ENCODE results near the gene TFPI.

TFPI gene

GRCh38 chr2:187438455-187438854 is 115.8 kb downstream of the TFPI start:
- Histone ChIP-seq H3K9ac (ENCODE audit: low read length in 2 of 2) (no peak overlapping the region), H3K9me3 (ENCODE audit: control insufficient read depth in 2 of 2, low read length in 2 of 2) (no peaks in the 10 kb centered on the region), H3K4me1 (ENCODE audit: control insufficient read depth, insufficient read depth, low read length) (no peaks in the 10 kb centered on the region), H3K4me3 (ENCODE audit: low read length in 2 of 2) (no peak overlapping the region), H3K36me3 (ENCODE audit: control insufficient read depth in 2 of 2, insufficient read depth in 2 of 2, low read length in 2 of 2) (no peaks in the 10 kb centered on the region), H3K27me3 (ENCODE audit: control insufficient read depth in 1 of 2, insufficient read depth in 2 of 2, low read length in 2 of 2) (no peaks in the 10 kb centered on the region), H3K27ac (ENCODE audit: low read length) (no peak overlapping the region)

- Histone ChIP-seq H3K9me3 (ENCODE audit: control insufficient read depth in 2 of 2, low read length in 2 of 2) (no peaks in the 10 kb centered on the region), H3K4me1 (ENCODE audit: control insufficient read depth, insufficient read depth, low read length) (no peaks in the 10 kb centered on the region), H3K27me3 (ENCODE audit: control insufficient read depth in 1 of 2, insufficient read depth in 2 of 2, low read length in 2 of 2) (no peaks in the 10 kb centered on the region), H3K36me3 (ENCODE audit: control insufficient read depth in 2 of 2, insufficient read depth in 2 of 2, low read length in 2 of 2) (no peaks in the 10 kb centered on the region), H3K4me3 (ENCODE audit: low read length in 2 of 2) (no peak overlapping the region), H3K27ac (ENCODE audit: low read length) (no peak overlapping the region), H3K9ac (ENCODE audit: low read length in 2 of 2) (no peak overlapping the region)
These were observed 118.5 kb downstream of the TFPI start for GRCh38 chr2:187435756-187436155.

GRCh38 chr2:187435078-187435477 is 119.2 kb downstream of the TFPI start:
- H3K4me3 ChIP-seq (ENCODE audit: low read length in 2 of 2): no peak overlapping the region
- H3K27ac ChIP-seq (ENCODE audit: low read length): no peak overlapping the region
- H3K27me3 ChIP-seq (ENCODE audit: control insufficient read depth in 1 of 2, insufficient read depth in 2 of 2, low read length in 2 of 2): no peaks in the 10 kb centered on the region
- no peaks in the 10 kb centered on the region for H3K4me1 ChIP-seq (ENCODE audit: control insufficient read depth, insufficient read depth, low read length)
- H3K9ac ChIP-seq (ENCODE audit: low read length in 2 of 2): no peak overlapping the region
- H3K9me3 ChIP-seq (ENCODE audit: control insufficient read depth in 2 of 2, low read length in 2 of 2): no peaks in the 10 kb centered on the region
- no peaks in the 10 kb centered on the region for H3K36me3 ChIP-seq (ENCODE audit: control insufficient read depth in 2 of 2, insufficient read depth in 2 of 2, low read length in 2 of 2)

GRCh38 chr2:187434342-187434785 is 119.9 kb downstream of the TFPI start:
- H3K4me3 ChIP-seq (ENCODE audit: low read length in 2 of 2): no peak overlapping the region
- H3K9ac ChIP-seq (ENCODE audit: low read length in 2 of 2): no peak overlapping the region
- no peak overlapping the region for H3K27ac ChIP-seq (ENCODE audit: low read length)
- H3K9me3 ChIP-seq (ENCODE audit: control insufficient read depth in 2 of 2, low read length in 2 of 2): no peaks in the 10 kb centered on the region
- no peaks in the 10 kb centered on the region for H3K4me1 ChIP-seq (ENCODE audit: control insufficient read depth, insufficient read depth, low read length)
- no peaks in the 10 kb centered on the region for H3K36me3 ChIP-seq (ENCODE audit: control insufficient read depth in 2 of 2, insufficient read depth in 2 of 2, low read length in 2 of 2)
- H3K27me3 ChIP-seq (ENCODE audit: control insufficient read depth in 1 of 2, insufficient read depth in 2 of 2, low read length in 2 of 2): no peaks in the 10 kb centered on the region

- H3K9me3 ChIP-seq (ENCODE audit: control insufficient read depth in 2 of 2, low read length in 2 of 2): no peaks in the 10 kb centered on the region
These were observed 122.3 kb downstream of the TFPI start for GRCh38 chr2:187431911-187432310.

GRCh38 chr2:187429989-187430388 is 124.2 kb downstream of the TFPI start:
- no peaks in the 10 kb centered on the region for H3K36me3 ChIP-seq (ENCODE audit: control insufficient read depth in 2 of 2, insufficient read depth in 2 of 2, low read length in 2 of 2)
- H3K27me3 ChIP-seq (ENCODE audit: control insufficient read depth in 1 of 2, insufficient read depth in 2 of 2, low read length in 2 of 2): no peaks in the 10 kb centered on the region
- no peaks in the 10 kb centered on the region for H3K9me3 ChIP-seq (ENCODE audit: control insufficient read depth in 2 of 2, low read length in 2 of 2)
- H3K4me1 ChIP-seq (ENCODE audit: control insufficient read depth, insufficient read depth, low read length): no peaks in the 10 kb centered on the region
- no peak overlapping the region for H3K27ac ChIP-seq (ENCODE audit: low read length)
- no peak overlapping the region for H3K4me3 ChIP-seq (ENCODE audit: low read length in 2 of 2)
- H3K9ac ChIP-seq (ENCODE audit: low read length in 2 of 2): no peak overlapping the region

More at GRCh38 chr2:187431911-187432310, 122.3 kb downstream of the TFPI start:
- Histone ChIP-seq H3K27me3 (ENCODE audit: control insufficient read depth in 1 of 2, insufficient read depth in 2 of 2, low read length in 2 of 2) (no peaks in the 10 kb centered on the region), H3K9ac (ENCODE audit: low read length in 2 of 2) (no peak overlapping the region), H3K4me3 (ENCODE audit: low read length in 2 of 2) (no peak overlapping the region), H3K4me1 (ENCODE audit: control insufficient read depth, insufficient read depth, low read length) (no peaks in the 10 kb centered on the region), H3K36me3 (ENCODE audit: control insufficient read depth in 2 of 2, insufficient read depth in 2 of 2, low read length in 2 of 2) (no peaks in the 10 kb centered on the region), H3K27ac (ENCODE audit: low read length) (no peak overlapping the region)

- Histone ChIP-seq H3K27ac (ENCODE audit: low read length) (no peak overlapping the region), H3K9me3 (ENCODE audit: control insufficient read depth in 2 of 2, low read length in 2 of 2) (no peaks in the 10 kb centered on the region), H3K4me1 (ENCODE audit: control insufficient read depth, insufficient read depth, low read length) (no peaks in the 10 kb centered on the region), H3K4me3 (ENCODE audit: low read length in 2 of 2) (no peak overlapping the region), H3K9ac (ENCODE audit: low read length in 2 of 2) (no peak overlapping the region), H3K27me3 (ENCODE audit: control insufficient read depth in 1 of 2, insufficient read depth in 2 of 2, low read length in 2 of 2) (no peaks in the 10 kb centered on the region), H3K36me3 (ENCODE audit: control insufficient read depth in 2 of 2, insufficient read depth in 2 of 2, low read length in 2 of 2) (no peaks in the 10 kb centered on the region)
These were observed 130.1 kb downstream of the TFPI start for GRCh38 chr2:187424146-187424545.

GRCh38 chr2:187422282-187422681 is 132.0 kb downstream of the TFPI start:
- Histone ChIP-seq H3K9me3 (ENCODE audit: control insufficient read depth in 2 of 2, low read length in 2 of 2) (no peaks in the 10 kb centered on the region), H3K27me3 (ENCODE audit: control insufficient read depth in 1 of 2, insufficient read depth in 2 of 2, low read length in 2 of 2) (no peaks in the 10 kb centered on the region), H3K4me1 (ENCODE audit: control insufficient read depth, insufficient read depth, low read length) (no peaks in the 10 kb centered on the region), H3K4me3 (ENCODE audit: low read length in 2 of 2) (no peak overlapping the region), H3K9ac (ENCODE audit: low read length in 2 of 2) (no peak overlapping the region), H3K36me3 (ENCODE audit: control insufficient read depth in 2 of 2, insufficient read depth in 2 of 2, low read length in 2 of 2) (no peaks in the 10 kb centered on the region), H3K27ac (ENCODE audit: low read length) (no peak overlapping the region)

- H3K9me3 ChIP-seq (ENCODE audit: control insufficient read depth in 2 of 2, low read length in 2 of 2): no peaks in the 10 kb centered on the region
- no peaks in the 10 kb centered on the region for H3K4me1 ChIP-seq (ENCODE audit: control insufficient read depth, insufficient read depth, low read length)
- H3K4me3 ChIP-seq (ENCODE audit: low read length in 2 of 2): no peak overlapping the region
- H3K36me3 ChIP-seq (ENCODE audit: control insufficient read depth in 2 of 2, insufficient read depth in 2 of 2, low read length in 2 of 2): no peaks in the 10 kb centered on the region
- no peak overlapping the region for H3K27ac ChIP-seq (ENCODE audit: low read length)
- H3K27me3 ChIP-seq (ENCODE audit: control insufficient read depth in 1 of 2, insufficient read depth in 2 of 2, low read length in 2 of 2): no peaks in the 10 kb centered on the region
- H3K9ac ChIP-seq (ENCODE audit: low read length in 2 of 2): no peak overlapping the region
These were observed 132.7 kb downstream of the TFPI start for GRCh38 chr2:187421519-187421918.

GRCh38 chr2:187419808-187420207 is 134.4 kb downstream of the TFPI start:
- Histone ChIP-seq H3K36me3 (ENCODE audit: control insufficient read depth in 2 of 2, insufficient read depth in 2 of 2, low read length in 2 of 2) (no peaks in the 10 kb centered on the region), H3K9me3 (ENCODE audit: control insufficient read depth in 2 of 2, low read length in 2 of 2) (no peaks in the 10 kb centered on the region), H3K27me3 (ENCODE audit: control insufficient read depth in 1 of 2, insufficient read depth in 2 of 2, low read length in 2 of 2) (no peaks in the 10 kb centered on the region), H3K9ac (ENCODE audit: low read length in 2 of 2) (no peak overlapping the region), H3K4me1 (ENCODE audit: control insufficient read depth, insufficient read depth, low read length) (no peaks in the 10 kb centered on the region), H3K27ac (ENCODE audit: low read length) (no peak overlapping the region), H3K4me3 (ENCODE audit: low read length in 2 of 2) (no peak overlapping the region)

- no peaks in the 10 kb centered on the region for H3K27me3 ChIP-seq (ENCODE audit: control insufficient read depth in 1 of 2, insufficient read depth in 2 of 2, low read length in 2 of 2)
- no peaks in the 10 kb centered on the region for H3K9me3 ChIP-seq (ENCODE audit: control insufficient read depth in 2 of 2, low read length in 2 of 2)
- H3K4me1 ChIP-seq (ENCODE audit: control insufficient read depth, insufficient read depth, low read length): no peaks in the 10 kb centered on the region
- H3K9ac ChIP-seq (ENCODE audit: low read length in 2 of 2): no peak overlapping the region
- H3K36me3 ChIP-seq (ENCODE audit: control insufficient read depth in 2 of 2, insufficient read depth in 2 of 2, low read length in 2 of 2): no peaks in the 10 kb centered on the region
- H3K4me3 ChIP-seq (ENCODE audit: low read length in 2 of 2): no peak overlapping the region
- H3K27ac ChIP-seq (ENCODE audit: low read length): no peak overlapping the region
These were observed 138.8 kb downstream of the TFPI start for GRCh38 chr2:187415449-187415848.
